ENCODE results near the gene ZNF576.

Gene ZNF576

DNA sequence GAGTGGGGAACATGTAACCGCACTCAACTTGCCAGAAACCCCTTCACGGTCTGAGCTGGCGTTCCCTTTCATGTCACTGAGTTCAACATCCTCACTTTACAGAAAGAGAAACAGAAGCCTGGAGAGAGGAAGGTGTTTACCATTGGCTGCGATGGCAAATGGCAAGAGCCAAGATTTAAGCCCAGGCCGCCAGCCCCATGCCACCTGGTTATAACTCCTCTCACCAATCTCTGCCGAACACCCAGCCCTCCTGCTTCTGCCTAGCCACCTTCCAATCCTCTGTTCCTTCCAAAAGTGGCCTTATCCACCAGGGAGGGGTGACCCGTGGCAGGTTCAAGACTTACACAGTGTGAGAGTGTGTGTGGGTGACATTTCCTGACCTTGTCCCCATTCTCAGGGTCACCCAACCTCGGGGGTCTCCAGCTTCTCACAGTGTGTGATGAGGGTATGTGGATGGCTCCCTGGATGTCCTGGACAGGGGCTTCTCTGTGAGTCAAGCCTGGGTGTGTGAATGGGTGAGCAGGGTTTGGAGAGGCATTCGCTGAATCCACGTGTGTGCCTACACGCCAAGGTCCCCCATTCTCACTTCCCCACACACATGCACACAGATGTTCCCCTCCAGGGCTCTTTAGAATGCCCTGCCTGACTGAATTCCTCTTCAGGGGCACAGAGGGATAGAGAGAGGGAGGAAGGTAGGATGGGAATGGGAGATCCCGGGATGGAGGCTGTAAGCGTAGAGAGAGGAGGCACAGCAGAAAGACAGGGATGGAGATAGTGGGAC, 42.0 kb downstream of the ZNF576 start:
- no peak for DNase-seq (ENCODE audit: low read depth)
- TF ChIP-seq POLR2A (IDR thresholded peaks at IDR 0.05; ENCODE audit: extremely low read depth, insufficient read length) (no peak), MYC (IDR thresholded peaks at IDR 0.05; ENCODE audit: low read depth, low read length) (no peak), MAX (IDR thresholded peaks at IDR 0.05; ENCODE audit: low read depth, low read length) (no peak), CTCF (IDR thresholded peaks at IDR 0.05; ENCODE audit: low read depth, low read length) (no peak)
- H3K4me3 ChIP-seq (ENCODE audit: low read depth, low read length): no peak overlapping the region

DNA sequence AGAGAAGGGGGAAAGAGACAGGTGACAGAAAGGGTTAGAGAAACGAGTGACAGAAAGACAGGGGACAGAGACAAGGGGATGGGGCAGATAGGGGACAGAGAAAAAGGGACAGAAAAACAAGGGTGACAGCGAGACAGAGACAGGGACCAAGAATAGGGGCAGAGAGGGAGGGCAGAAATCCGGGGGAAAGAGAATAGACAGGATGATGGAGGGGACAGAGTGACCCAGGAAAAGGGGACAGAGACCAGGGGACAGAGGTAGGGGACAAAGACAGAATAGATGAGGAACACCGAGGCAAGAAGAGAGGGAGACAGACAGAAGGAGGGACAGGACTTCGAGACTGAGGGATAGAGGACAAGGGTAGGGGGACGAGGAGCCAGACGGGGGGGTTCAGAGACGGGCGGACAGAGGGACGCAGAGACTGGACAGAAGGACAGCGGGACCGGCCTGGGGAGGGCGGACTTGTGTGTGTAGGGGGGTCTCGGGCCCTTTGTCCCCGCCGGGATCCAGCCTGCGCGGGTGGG, 42.7 kb downstream of the ZNF576 start:
- TF ChIP-seq MYC (IDR thresholded peaks at IDR 0.05; ENCODE audit: low read depth, low read length): no peak
- H3K4me3 ChIP-seq (ENCODE audit: low read depth, low read length): no peak overlapping the region
- no peak for DNase-seq (ENCODE audit: low read depth)

GRCh38 chr19:43639519-43640423, 43.4 kb downstream of the ZNF576 start, which contains the start of gene CADM4:
TSS of gene CADM4 (minus strand) at chr19:43639850. CDS start at chr19:43639790, 60 bp downstream.
- no peak within 1 kb of the TSS for H3K4me3 ChIP-seq (ENCODE audit: low read depth, low read length)
- TF ChIP-seq CTCF (IDR thresholded peaks at IDR 0.05; ENCODE audit: low read depth, low read length): no peak
- TF ChIP-seq MYC (IDR thresholded peaks at IDR 0.05; ENCODE audit: low read depth, low read length): no peak
- no peak for TF ChIP-seq MAX (IDR thresholded peaks at IDR 0.05; ENCODE audit: low read depth, low read length)
- no peak for TF ChIP-seq POLR2A (IDR thresholded peaks at IDR 0.05; ENCODE audit: extremely low read depth, insufficient read length)
- DNase-seq (ENCODE audit: low read depth): peak; percentile 9

DNA sequence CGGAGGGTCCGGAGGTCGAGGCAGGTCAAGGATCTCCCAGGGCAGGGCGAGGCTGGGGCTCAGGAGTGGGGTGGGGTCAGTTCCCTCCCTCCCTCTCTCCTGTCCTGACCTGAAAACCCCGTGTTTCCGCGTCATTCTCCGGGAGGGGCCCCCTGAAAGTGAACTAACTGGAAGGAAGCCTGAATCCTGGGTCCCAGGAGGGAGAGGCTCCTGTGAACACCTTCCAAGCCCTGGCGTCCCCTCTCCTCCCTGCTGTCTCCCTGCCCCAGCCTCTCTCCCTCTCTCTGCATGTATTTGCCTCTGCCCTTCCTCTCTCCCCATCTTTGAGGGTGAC, 44.0 kb downstream of the ZNF576 start:
- no peak overlapping the region for H3K4me3 ChIP-seq (ENCODE audit: low read depth, low read length)
- TF ChIP-seq MAX (IDR thresholded peaks at IDR 0.05; ENCODE audit: low read depth, low read length): no peak
- TF ChIP-seq MYC (IDR thresholded peaks at IDR 0.05; ENCODE audit: low read depth, low read length): no peak
- no peak for TF ChIP-seq CTCF (IDR thresholded peaks at IDR 0.05; ENCODE audit: low read depth, low read length)
- TF ChIP-seq POLR2A (IDR thresholded peaks at IDR 0.05; ENCODE audit: extremely low read depth, insufficient read length): no peak
- no peak for DNase-seq (ENCODE audit: low read depth)

DNA sequence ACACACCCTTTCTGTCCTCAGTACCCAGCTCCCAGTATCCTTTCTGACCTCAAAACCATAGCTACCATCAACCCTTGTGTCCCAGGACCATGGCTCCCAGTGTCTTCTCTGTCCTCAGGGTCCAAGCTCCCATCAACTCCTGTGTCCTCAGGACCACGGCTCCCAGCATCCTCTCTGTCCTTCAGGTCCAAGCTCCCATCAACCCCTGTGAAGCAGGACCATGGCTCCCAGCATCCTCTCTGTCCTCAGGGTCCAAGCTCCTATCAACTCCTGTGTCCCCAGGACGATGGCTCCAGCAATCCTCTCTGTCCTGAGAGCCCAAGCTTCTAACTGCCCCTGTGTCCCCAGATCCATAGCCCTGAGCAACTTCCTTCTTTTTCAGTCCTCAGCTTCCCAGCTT, 44.9 kb downstream of the ZNF576 start:
- TF ChIP-seq POLR2A (IDR thresholded peaks at IDR 0.05; ENCODE audit: extremely low read depth, insufficient read length) (no peak), MAX (IDR thresholded peaks at IDR 0.05; ENCODE audit: low read depth, low read length) (no peak), CTCF (IDR thresholded peaks at IDR 0.05; ENCODE audit: low read depth, low read length) (no peak), MYC (IDR thresholded peaks at IDR 0.05; ENCODE audit: low read depth, low read length) (no peak)
- H3K4me3 ChIP-seq (ENCODE audit: low read depth, low read length): no peak overlapping the region
- peak; percentile 20 for DNase-seq (ENCODE audit: low read depth)

- no peak for DNase-seq (ENCODE audit: low read depth)
- TF ChIP-seq MAX (IDR thresholded peaks at IDR 0.05; ENCODE audit: low read depth, low read length) (no peak), POLR2A (IDR thresholded peaks at IDR 0.05; ENCODE audit: extremely low read depth, insufficient read length) (no peak), MYC (IDR thresholded peaks at IDR 0.05; ENCODE audit: low read depth, low read length) (no peak), CTCF (IDR thresholded peaks at IDR 0.05; ENCODE audit: low read depth, low read length) (no peak)
- H3K4me3 ChIP-seq (ENCODE audit: low read depth, low read length): no peak overlapping the region
These were observed 46.1 kb downstream of the ZNF576 start for GRCh38 chr19:43642531-43642930.

Measured in NB4 (cell line).